Measurements from ENCODE around the gene COL6A6.

DNA sequence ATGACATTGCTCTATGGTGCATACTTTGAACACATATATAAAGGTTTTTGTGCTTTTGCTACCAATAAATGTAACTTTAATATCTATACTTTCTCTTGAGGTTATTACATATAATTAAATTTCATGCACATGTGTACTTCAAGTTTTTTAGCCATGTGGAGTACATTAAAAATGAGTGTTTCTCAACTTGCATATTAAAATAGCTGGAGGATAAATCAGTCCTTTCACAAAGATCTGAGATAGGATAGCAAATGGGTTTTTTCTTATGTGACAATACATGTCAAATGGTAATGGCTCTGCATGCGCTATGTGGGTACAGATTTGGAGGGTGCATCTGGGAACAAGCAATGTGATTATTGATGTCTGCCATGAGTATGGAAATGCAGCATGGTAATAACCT, 48.7 kb upstream of the COL6A6 start:
- TF ChIP-seq, protein P1, sequence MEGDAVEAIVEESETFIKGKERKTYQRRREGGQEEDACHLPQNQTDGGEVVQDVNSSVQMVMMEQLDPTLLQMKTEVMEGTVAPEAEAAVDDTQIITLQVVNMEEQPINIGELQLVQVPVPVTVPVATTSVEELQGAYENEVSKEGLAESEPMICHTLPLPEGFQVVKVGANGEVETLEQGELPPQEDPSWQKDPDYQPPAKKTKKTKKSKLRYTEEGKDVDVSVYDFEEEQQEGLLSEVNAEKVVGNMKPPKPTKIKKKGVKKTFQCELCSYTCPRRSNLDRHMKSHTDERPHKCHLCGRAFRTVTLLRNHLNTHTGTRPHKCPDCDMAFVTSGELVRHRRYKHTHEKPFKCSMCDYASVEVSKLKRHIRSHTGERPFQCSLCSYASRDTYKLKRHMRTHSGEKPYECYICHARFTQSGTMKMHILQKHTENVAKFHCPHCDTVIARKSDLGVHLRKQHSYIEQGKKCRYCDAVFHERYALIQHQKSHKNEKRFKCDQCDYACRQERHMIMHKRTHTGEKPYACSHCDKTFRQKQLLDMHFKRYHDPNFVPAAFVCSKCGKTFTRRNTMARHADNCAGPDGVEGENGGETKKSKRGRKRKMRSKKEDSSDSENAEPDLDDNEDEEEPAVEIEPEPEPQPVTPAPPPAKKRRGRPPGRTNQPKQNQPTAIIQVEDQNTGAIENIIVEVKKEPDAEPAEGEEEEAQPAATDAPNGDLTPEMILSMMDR (IDR thresholded peaks at IDR 0.05): no peak
- no peak for TF ChIP-seq POLR2A (IDR thresholded peaks at IDR 0.05)
